ENCODE measurements around the gene SNRPD2.

Gene SNRPD2

GRCh38 chr19:45676851-45677263 is 14.9 kb downstream of the SNRPD2 start:
- no peak for TF ChIP-seq CTCF (IDR thresholded peaks at IDR 0.05)
- no peak for DNase-seq (ENCODE audit: low spot score)
- no peak overlapping the region for H3K27ac ChIP-seq
- H3K4me3 ChIP-seq = peak overlapping the region; percentile 54

DNA sequence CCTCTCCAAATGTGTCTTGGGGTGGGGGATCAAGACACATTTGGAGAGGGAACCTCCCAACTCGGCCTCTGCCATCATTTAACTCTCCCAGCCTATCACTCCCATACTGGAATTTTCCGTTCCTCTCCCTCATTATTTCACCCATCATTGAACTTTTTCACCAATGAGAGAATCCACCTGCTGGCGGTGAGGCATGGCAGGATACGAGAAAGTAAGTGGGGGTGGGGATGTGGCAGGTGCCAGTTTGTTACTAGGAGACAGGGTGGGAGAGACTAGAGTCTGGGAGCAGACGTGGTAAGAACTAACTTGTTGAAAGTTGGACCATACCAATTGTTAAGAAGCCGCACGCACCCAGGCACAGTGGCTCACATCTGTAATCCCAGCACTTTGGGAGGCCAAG is 16.8 kb downstream of the SNRPD2 start:
- Histone ChIP-seq H3K4me3 (no peak overlapping the region), H3K27ac (no peak overlapping the region)
- no peak for TF ChIP-seq CTCF (IDR thresholded peaks at IDR 0.05)
- DNase-seq (ENCODE audit: low spot score) = no peak

- H3K27ac ChIP-seq = no peak overlapping the region
- peak overlapping the region; percentile 37 for H3K4me3 ChIP-seq
- TF ChIP-seq CTCF (IDR thresholded peaks at IDR 0.05) = no peak
- no peak for DNase-seq (ENCODE audit: low spot score)
These were observed 20.9 kb downstream of the SNRPD2 start for GRCh38 chr19:45670670-45671453.

GRCh38 chr19:45668342-45668871 is 23.3 kb downstream of the SNRPD2 start:
- no peak for DNase-seq (ENCODE audit: low spot score)
- no peak overlapping the region for H3K27ac ChIP-seq
- peak overlapping the region; percentile 61 for H3K4me3 ChIP-seq
- no peak for TF ChIP-seq CTCF (IDR thresholded peaks at IDR 0.05)

DNA sequence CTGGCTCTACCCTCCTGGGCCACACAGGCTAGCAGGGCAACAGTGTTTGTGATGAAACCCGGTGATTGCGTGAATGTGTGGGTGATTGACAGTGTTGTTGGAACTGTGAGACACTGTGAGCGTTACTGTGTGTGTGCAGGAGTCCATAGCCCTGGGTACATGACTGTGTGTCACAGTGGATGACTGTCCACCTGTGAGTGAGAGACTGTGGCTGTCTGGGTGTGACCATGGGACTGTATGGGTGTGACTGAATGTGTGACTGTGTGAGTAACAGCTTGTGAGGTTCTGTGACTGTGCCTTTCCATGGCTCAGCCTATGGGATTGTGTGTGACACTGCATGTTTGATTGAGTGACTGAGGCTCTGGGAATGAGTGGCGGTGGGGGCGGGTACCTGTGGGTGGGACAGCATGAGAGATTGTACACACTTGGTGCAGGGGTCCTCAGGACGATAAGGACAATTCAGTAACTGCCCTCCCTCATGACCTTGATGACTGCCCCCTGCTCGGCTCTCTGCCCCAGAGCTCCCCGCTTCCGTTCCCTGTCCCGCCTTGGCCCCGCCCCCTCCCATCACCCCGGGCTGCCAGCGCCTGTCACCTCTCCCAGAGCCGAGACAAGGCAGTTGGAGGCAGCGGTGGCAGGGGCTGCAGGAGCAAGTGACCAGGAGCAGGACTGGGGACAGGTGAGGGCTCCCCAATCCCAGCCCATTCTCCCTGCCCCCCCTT is 24.0 kb downstream of the SNRPD2 start, which contains the start of gene GIPR:
TSS of gene GIPR (plus strand) at position 602 of the 722 bp plus-strand sequence. CDS start 1,300 bp downstream, outside the sequence.
- no peak for DNase-seq (ENCODE audit: low spot score)
- no peak for TF ChIP-seq CTCF (IDR thresholded peaks at IDR 0.05)
- Histone ChIP-seq H3K4me3 (peak within 1 kb of the TSS; percentile 61), H3K27ac (no peak within 1 kb of the TSS)

- TF ChIP-seq CTCF (IDR thresholded peaks at IDR 0.05) = no peak
- H3K4me3 ChIP-seq = no peak overlapping the region
- DNase-seq (ENCODE audit: low spot score) = no peak
- no peak overlapping the region for H3K27ac ChIP-seq
These were observed 27.2 kb downstream of the SNRPD2 start for GRCh38 chr19:45664575-45664974.

Measured in coronary artery (tissue), 2 donors.